Chondrocyte (in vitro differentiated cells): ENCODE measurements around the gene DOCK2. TPM values are rescaled to one million over a fixed set of nuclear protein-coding genes. Genes with fewer than 3 reads are reported as not detected.
"Not testable (repeated sequence)": the region's sequence is repeated elsewhere in the genome, so short reads cannot be mapped to it uniquely, and the experiment has no call there.

Experiments used
- DNase-seq: peaks from one replicate; pipeline ENCODE4 v3.0.0; 2021; ENCODE audit warnings: mixed read lengths, low spot score
- H3K27ac Mint-ChIP-seq: one replicate; pipeline ENCODE4 v1.8.0; 2021; ENCODE audit warnings: mild to moderate bottlenecking, moderate library complexity, mixed read lengths; ENCODE audit not compliant: unreplicated experiment
- H3K27me3 Mint-ChIP-seq: 2 replicates; pipeline ENCODE4 v1.8.0; 2021; ENCODE audit warnings: low read depth, mixed read lengths
- H3K36me3 Mint-ChIP-seq: 2 replicates; pipeline ENCODE4 v1.8.0; 2021; ENCODE audit warnings: low read depth, mixed read lengths
- H3K4me1 Mint-ChIP-seq: 2 replicates; pipeline ENCODE4 v1.8.0; 2021; ENCODE audit warnings: low read depth, mild to moderate bottlenecking, mixed read lengths
- H3K4me3 Mint-ChIP-seq: one replicate; pipeline ENCODE4 v1.8.0; 2021; ENCODE audit warnings: mild to moderate bottlenecking, moderate library complexity, mixed read lengths; ENCODE audit not compliant: unreplicated experiment
- H3K9me3 Mint-ChIP-seq: 2 replicates; pipeline ENCODE4 v1.8.0; 2021; ENCODE audit warnings: low read depth, mixed read lengths
- total RNA-seq: library from RNA; stranded (reverse); gene quantifications from 3 replicates; pipeline ENCODE4 v1.2.1, GENCODE V29; 2021
- TF ChIP-seq, protein P1 (sequence below): fragments of 200-600 bp; sonication (generic); IDR thresholded peaks from 2 replicates; pipeline ENCODE4 v1.5.0; 2021; ENCODE audit warnings: antibody characterized with exemption, mild to moderate bottlenecking, moderate library complexity

The DOCK2 gene
- total RNA-seq, 1 donor from 2014 or later = 3.1 TPM

DNA sequence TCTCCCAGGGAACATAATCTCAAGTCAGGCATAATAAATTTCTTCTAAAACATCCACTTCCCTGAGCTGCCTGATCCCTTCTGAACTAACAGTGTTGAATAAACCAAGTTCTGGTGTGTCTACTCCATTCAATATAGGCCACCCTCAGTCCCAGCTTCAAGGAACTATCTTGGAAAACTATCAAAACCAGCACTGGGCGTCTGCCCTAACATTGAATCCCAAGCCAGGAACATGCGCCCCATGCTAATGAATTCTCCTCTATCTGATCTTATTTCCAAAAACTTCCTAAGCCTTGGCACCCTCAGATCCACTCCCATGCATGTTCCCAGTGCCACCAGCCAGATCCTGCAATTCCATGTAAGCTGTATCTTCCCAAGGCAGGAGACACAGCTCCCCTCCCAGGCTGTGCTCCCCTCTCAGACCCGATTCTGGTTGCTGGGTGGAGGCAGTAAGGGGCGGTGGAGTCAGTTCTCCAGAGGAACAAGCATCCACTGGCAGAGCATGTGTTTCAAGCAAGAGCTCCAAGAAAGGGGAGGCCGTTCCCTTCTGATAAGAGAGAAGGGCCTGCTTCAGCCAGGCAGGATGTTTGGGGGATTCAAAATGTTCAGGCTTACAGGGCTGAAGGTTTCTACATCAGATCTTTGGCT lies 455.5 kb downstream of the DOCK2 start:
- Mint-ChIP-seq H3K4me3 (no peak overlapping the region), H3K4me1 (no peaks in the 10 kb centered on the region), H3K9me3 (no peaks in the 10 kb centered on the region), H3K27me3 (peaks cover 31% of the 10 kb centered on the region), H3K36me3 (no peaks in the 10 kb centered on the region), H3K27ac (no peak overlapping the region)
- TF ChIP-seq, protein P1, sequence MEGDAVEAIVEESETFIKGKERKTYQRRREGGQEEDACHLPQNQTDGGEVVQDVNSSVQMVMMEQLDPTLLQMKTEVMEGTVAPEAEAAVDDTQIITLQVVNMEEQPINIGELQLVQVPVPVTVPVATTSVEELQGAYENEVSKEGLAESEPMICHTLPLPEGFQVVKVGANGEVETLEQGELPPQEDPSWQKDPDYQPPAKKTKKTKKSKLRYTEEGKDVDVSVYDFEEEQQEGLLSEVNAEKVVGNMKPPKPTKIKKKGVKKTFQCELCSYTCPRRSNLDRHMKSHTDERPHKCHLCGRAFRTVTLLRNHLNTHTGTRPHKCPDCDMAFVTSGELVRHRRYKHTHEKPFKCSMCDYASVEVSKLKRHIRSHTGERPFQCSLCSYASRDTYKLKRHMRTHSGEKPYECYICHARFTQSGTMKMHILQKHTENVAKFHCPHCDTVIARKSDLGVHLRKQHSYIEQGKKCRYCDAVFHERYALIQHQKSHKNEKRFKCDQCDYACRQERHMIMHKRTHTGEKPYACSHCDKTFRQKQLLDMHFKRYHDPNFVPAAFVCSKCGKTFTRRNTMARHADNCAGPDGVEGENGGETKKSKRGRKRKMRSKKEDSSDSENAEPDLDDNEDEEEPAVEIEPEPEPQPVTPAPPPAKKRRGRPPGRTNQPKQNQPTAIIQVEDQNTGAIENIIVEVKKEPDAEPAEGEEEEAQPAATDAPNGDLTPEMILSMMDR = no peak
- no peak for DNase-seq

DNA sequence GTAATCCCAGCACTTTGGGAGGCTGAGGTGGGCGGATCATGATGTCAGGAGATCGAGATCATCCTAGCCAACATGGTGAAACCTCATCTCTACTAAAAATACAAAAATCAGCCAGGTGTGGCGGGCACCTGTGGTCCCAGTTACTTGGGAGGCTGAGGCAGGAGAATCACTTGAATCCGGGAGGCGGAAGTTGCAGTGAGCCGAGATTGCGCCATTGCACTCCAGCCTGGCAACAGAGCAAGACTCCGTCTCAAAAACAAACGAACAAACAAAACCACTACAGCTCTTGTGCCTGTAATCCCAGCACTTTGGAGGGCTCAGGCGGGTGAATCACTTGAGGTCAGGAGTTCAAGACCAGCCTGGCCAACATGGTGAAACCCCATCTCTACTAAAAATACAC lies 457.3 kb downstream of the DOCK2 start:
- not testable (repeated sequence) for DNase-seq, H3K9me3 Mint-ChIP-seq, H3K4me3 Mint-ChIP-seq, H3K4me1 Mint-ChIP-seq, H3K36me3 Mint-ChIP-seq, H3K27ac Mint-ChIP-seq
- peaks cover 28% of the 10 kb centered on the region for H3K27me3 Mint-ChIP-seq

DNA sequence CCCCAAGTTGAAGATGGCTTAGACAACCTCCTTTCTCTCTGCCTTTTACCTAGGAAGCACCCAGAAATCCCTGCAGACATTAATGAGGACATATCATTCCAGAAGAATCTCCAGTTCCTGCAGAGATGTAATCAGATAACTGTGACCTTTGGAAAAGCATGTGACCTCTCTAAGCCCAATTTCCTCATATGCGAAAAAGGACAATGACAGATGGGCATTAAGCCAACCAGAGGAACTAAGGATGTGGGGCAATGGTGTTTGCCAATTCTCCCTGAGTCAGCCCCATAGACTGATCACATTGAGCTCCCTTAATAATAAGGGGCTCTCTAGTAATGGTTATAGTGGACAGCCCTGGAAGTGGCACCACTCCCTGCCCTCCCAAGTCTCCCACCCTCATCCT lies 458.6 kb downstream of the DOCK2 start:
- Mint-ChIP-seq H3K4me3 (no peak overlapping the region), H3K27ac (no peak overlapping the region), H3K9me3 (peaks cover 4% of the 10 kb centered on the region), H3K27me3 (peaks cover 28% of the 10 kb centered on the region), H3K36me3 (peaks cover 1% of the 10 kb centered on the region), H3K4me1 (peaks cover 5% of the 10 kb centered on the region)
- TF ChIP-seq, protein P1 = no peak
- no peak for DNase-seq

DNA sequence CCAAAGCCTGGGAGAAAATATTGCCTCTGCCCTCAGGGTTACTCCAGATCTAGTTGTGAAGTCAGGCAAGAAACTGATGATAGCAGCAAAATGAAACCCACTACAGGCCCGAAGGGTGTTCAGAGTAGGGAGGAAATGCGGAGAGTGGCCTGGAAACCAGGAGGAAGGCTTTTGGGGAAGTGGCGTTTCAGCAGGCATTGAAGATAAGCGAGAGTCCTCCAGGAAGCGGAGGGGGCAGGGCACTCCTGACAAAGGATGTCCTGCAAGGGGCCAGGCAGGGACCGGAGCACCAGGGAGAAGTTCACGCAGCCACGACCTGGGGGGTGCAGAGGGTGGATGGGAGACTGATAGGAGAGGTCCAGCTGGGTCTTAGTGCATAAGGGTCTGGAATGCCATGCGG lies 460.9 kb downstream of the DOCK2 start:
- Mint-ChIP-seq H3K27ac (no peak overlapping the region), H3K36me3 (peaks cover 1% of the 10 kb centered on the region), H3K4me1 (peaks cover 5% of the 10 kb centered on the region), H3K9me3 (peaks cover 4% of the 10 kb centered on the region), H3K27me3 (peaks cover 27% of the 10 kb centered on the region), H3K4me3 (no peak overlapping the region)
- DNase-seq = no peak
- TF ChIP-seq, protein P1 = no peak

DNA sequence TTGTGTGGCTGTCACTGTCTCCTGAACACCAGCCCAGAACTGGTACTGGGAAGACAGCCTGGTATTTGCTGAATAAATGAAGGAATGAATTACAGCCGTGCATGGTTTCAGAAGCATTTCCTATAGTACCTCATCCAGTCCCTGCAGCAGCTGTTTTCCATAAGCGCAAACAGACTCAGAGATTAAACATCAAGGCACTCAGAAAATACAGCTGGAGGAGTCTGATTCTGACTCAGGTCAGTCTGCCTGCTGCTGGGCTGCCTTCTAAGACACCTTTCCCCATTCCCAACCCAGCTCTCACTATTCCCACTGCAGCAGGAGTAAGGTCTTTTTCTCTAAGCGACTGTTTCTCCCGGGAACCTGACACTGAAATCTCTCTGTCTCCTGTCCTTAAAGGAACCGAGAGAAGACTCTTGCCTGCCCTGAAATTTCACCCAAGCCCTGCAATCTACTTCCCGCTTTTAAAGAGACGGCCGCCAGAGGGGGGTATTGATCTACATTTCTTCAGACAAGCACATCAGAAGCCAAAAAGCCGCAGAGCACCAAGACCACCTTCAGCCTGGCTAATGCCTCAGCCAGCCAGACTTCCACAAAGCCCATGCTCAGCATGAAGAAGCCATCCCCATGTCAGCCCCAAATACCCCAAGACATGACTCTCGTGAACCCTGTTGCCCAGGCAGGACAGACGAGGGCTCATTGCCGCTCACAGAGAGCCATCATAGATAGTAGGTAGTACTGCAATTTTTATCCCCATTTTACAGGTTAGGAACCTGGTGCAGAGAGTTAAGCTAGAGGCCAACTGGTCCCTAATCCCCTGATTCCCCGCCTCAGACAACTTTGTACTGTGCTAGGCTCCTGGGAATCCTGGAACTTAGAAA lies 463.2 kb downstream of the DOCK2 start:
- Mint-ChIP-seq H3K27me3 (peaks cover 14% of the 10 kb centered on the region), H3K4me3 (no peak overlapping the region), H3K36me3 (peaks cover 1% of the 10 kb centered on the region), H3K27ac (no peak overlapping the region), H3K4me1 (peaks cover 5% of the 10 kb centered on the region), H3K9me3 (peaks cover 4% of the 10 kb centered on the region)
- TF ChIP-seq, protein P1 = peak; percentile 95
- no peak for DNase-seq
